ENCODE data around the gene TECTA. TPM values are rescaled to one million over a fixed set of nuclear protein-coding genes. Genes with fewer than 3 reads are reported as not detected.

The TECTA gene
- total RNA-seq, 2 experiments from 2014 or later: 0.16 to 0.41 TPM

GRCh38 chr11:121067026-121067425 lies 34.0 kb upstream of the TECTA start:
- H3K36me3 Mint-ChIP-seq (ENCODE audit: low read depth): peaks cover 31% of the 10 kb centered on the region
- CTCF ChIA-PET: interaction anchor here (1.1 to 1.5 kb wide), 3 partner anchors 8 to 128 kb away, joined by 4 to 8 read pairs (median 4); no protein-coding TSS in a partner anchor
- no peak overlapping the region for H3K27ac Mint-ChIP-seq
- intact Hi-C loops (cut with micrococcal nuclease): no loop called here
- DNase-seq (no peak), ATAC-seq (no peak)
- H3K4me3 Mint-ChIP-seq: no peak overlapping the region
- no peaks in the 10 kb centered on the region for H3K9me3 Mint-ChIP-seq
- H3K27me3 Mint-ChIP-seq: no peaks in the 10 kb centered on the region
- POLR2A ChIA-PET: interaction anchor here (0.8 to 1.3 kb wide), 2 partner anchors 43 to 549 kb away, joined by 3 read pairs; partner anchors contain the start of gene TBCEL
- no peaks in the 10 kb centered on the region for H3K4me1 Mint-ChIP-seq (ENCODE audit: low read depth)
- no peak for TF ChIP-seq CTCF (IDR thresholded peaks at IDR 0.05)

DNA sequence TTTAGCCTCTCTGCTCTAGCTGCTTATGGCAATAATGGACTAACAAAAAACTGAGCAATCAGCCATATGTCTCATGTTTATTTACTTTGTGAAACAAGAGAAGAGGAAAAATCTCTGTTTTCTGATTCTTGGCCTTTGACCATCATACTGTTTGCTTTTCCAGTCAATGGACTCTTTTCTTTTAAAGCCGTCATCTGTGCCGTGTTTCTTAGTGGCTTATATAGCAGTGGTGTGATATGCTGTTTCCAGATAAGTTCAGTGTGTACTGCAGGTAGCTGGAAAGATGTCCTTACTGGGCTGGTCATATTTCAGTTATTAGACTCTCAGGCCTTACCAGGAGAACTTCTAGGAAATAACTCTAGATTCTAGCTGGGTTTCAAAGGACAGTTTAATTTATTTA lies 33.6 kb upstream of the TECTA start:
- intact Hi-C loops (cut with micrococcal nuclease): no loop called here
- CTCF ChIA-PET: interaction anchor here (1.0 to 1.5 kb wide), 4 partner anchors 9 to 127 kb away, joined by 4 to 8 read pairs (median 5); no protein-coding TSS in a partner anchor
- no peaks in the 10 kb centered on the region for H3K27me3 Mint-ChIP-seq
- no peaks in the 10 kb centered on the region for H3K4me1 Mint-ChIP-seq (ENCODE audit: low read depth)
- no peaks in the 10 kb centered on the region for H3K9me3 Mint-ChIP-seq
- TF ChIP-seq CTCF (IDR thresholded peaks at IDR 0.05): no peak
- no peak overlapping the region for H3K27ac Mint-ChIP-seq
- DNase-seq (no peak), ATAC-seq (no peak)
- no peak overlapping the region for H3K4me3 Mint-ChIP-seq
- H3K36me3 Mint-ChIP-seq (ENCODE audit: low read depth): peaks cover 31% of the 10 kb centered on the region
- POLR2A ChIA-PET: interaction anchor here (0.6 to 1.3 kb wide), 4 partner anchors 11 to 862 kb away, joined by 3 read pairs; partner anchors contain the start of gene TBCEL

- Mint-ChIP-seq H3K36me3 (ENCODE audit: low read depth) (peaks cover 31% of the 10 kb centered on the region), H3K27me3 (no peaks in the 10 kb centered on the region), H3K9me3 (no peaks in the 10 kb centered on the region), H3K4me3 (no peak overlapping the region), H3K27ac (no peak overlapping the region), H3K4me1 (ENCODE audit: low read depth) (no peaks in the 10 kb centered on the region)
- intact Hi-C loops (cut with micrococcal nuclease): no loop called here
- ChIA-PET CTCF (interaction anchor here (1.0 to 1.5 kb wide), 2 partner anchors 9 to 127 kb away, joined by 4 to 6 read pairs; no protein-coding TSS in a partner anchor), POLR2A (interaction anchor here (0.6 to 1.3 kb wide), 3 partner anchors 10 to 863 kb away, joined by 3 read pairs; partner anchors contain the start of gene TBCEL)
- ATAC-seq (no peak), DNase-seq (no peak)
- no peak for TF ChIP-seq CTCF (IDR thresholded peaks at IDR 0.05)
These were observed 32.9 kb upstream of the TECTA start for GRCh38 chr11:121067962-121068647.

DNA sequence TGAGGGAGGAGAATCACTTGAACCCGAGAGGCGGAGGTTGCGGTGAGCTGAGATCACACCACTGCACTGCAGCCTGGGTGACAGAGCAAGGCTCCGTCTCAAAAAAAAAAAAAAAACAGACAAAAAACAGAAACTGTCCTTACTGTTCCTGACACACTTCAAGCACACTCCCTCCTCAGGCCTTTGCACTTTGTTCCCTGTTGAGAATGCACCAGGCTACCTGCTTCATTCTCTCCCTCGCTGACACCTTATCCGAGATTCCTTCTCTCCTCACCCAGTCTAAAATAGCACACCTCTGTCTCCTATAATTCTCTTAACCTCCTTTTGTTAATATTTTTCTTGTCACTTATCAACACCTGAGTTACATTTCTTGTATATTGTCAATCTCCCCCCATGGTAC lies 32.3 kb upstream of the TECTA start:
- H3K4me1 Mint-ChIP-seq (ENCODE audit: low read depth): no peaks in the 10 kb centered on the region
- no peak overlapping the region for H3K4me3 Mint-ChIP-seq
- intact Hi-C loops (cut with micrococcal nuclease): no loop called here
- ATAC-seq: no peak
- H3K36me3 Mint-ChIP-seq (ENCODE audit: low read depth): peaks cover 28% of the 10 kb centered on the region
- no peak for DNase-seq
- no peaks in the 10 kb centered on the region for H3K9me3 Mint-ChIP-seq
- no peak for TF ChIP-seq CTCF (IDR thresholded peaks at IDR 0.05)
- CTCF ChIA-PET: no interaction called here
- H3K27ac Mint-ChIP-seq: no peak overlapping the region
- POLR2A ChIA-PET: no interaction called here
- no peaks in the 10 kb centered on the region for H3K27me3 Mint-ChIP-seq

Measured in activated CD8-positive, alpha-beta T cell treated with anti-CD3 and anti-CD28 coated beads for 36 hours (primary cell).